OCI-LY7 (cell line): Measurements from ENCODE around the gene SLC16A8.

ENCODE experiments used
- CTCF ChIP-seq: fragments of 200-600 bp; sonication (generic); conservative IDR thresholded peaks from 2 replicates; pipeline ENCODE4 v1.5.1; 2014; ENCODE audit warnings: mild to moderate bottlenecking, antibody characterized with exemption, low read length, moderate library complexity, mixed read lengths
- EZH2phosphoT487 ChIP-seq: fragments of 200-600 bp; sonication (generic); IDR thresholded peaks from 2 replicates; pipeline ENCODE4 v1.6.1; 2018; ENCODE audit warnings: low read depth, borderline replicate concordance, mild to moderate bottlenecking, mixed run types, antibody characterized with exemption, low read length, moderate library complexity, mixed read lengths

- TF ChIP-seq CTCF (no peak), EZH2phosphoT487 (no peak)
Observed at GRCh38 chr22:38081636-38081940, 2.4 kb downstream of the SLC16A8 start.
